ENCODE results near the gene PDCD1.

PDCD1 gene

GRCh38 chr2:241900251-241901017 is 41.7 kb upstream of the PDCD1 start:
- Histone ChIP-seq H3K4me3 (ENCODE audit: low read depth, low read length) (no peak overlapping the region), H3K36me3 (ENCODE audit: control insufficient read depth in 2 of 2, insufficient read depth in 1 of 2, low read length in 2 of 2) (no peaks in the 10 kb centered on the region), H3K9me3 (ENCODE audit: control insufficient read depth, insufficient read depth, low read depth, low read length) (no peaks in the 10 kb centered on the region), H3K27ac (ENCODE audit: extremely low read depth, low read depth, low read length) (no peak overlapping the region), H3K4me1 (ENCODE audit: control insufficient read depth, insufficient read depth, low read length) (no peaks in the 10 kb centered on the region)
- ChIA-PET POLR2A (no interaction called here), CTCF (interaction anchor here (0.9 kb wide), 1 partner anchor 22 kb away, joined by 3 read pairs; no protein-coding TSS in a partner anchor)
- TF ChIP-seq ZNF561 (tag by site-specific recombination; IDR thresholded peaks at IDR 0.05; ENCODE audit: borderline replicate concordance) (no peak), HIC1 (tag by site-specific recombination; IDR thresholded peaks at IDR 0.05) (no peak)

GRCh38 chr2:241898463-241899270 is 40.0 kb upstream of the PDCD1 start:
- Histone ChIP-seq H3K36me3 (ENCODE audit: control insufficient read depth in 2 of 2, insufficient read depth in 1 of 2, low read length in 2 of 2) (no peaks in the 10 kb centered on the region), H3K9me3 (ENCODE audit: control insufficient read depth, insufficient read depth, low read depth, low read length) (no peaks in the 10 kb centered on the region), H3K27ac (ENCODE audit: extremely low read depth, low read depth, low read length) (no peak overlapping the region), H3K4me1 (ENCODE audit: control insufficient read depth, insufficient read depth, low read length) (no peaks in the 10 kb centered on the region), H3K4me3 (ENCODE audit: low read depth, low read length) (no peak overlapping the region)
- ChIA-PET CTCF (no interaction called here), POLR2A (no interaction called here)
- TF ChIP-seq KLF9 (tag by site-specific recombination; IDR thresholded peaks at IDR 0.05; ENCODE audit: low read depth) (no peak), ZNF423 (tag by site-specific recombination; IDR thresholded peaks at IDR 0.05) (no peak), PRDM2 (tag by site-specific recombination; IDR thresholded peaks at IDR 0.05; ENCODE audit: borderline replicate concordance) (no peak), PATZ1 (tag by site-specific recombination; IDR thresholded peaks at IDR 0.05) (no peak), ZNF514 (tag by site-specific recombination; IDR thresholded peaks at IDR 0.05) (no peak), ZNF629 (tag by site-specific recombination; IDR thresholded peaks at IDR 0.05) (no peak), OSR2 (tag by site-specific recombination; IDR thresholded peaks at IDR 0.05) (no peak), ZNF121 (tag by site-specific recombination; IDR thresholded peaks at IDR 0.05) (no peak), ZNF157 (tag by site-specific recombination; IDR thresholded peaks at IDR 0.05) (no peak), ZFP3 (tag by site-specific recombination; IDR thresholded peaks at IDR 0.05; ENCODE audit: low read depth) (no peak), ZNF677 (tag by site-specific recombination; IDR thresholded peaks at IDR 0.05) (no peak), ZNF2 (tag by site-specific recombination; IDR thresholded peaks at IDR 0.05) (no peak), GFI1B (tag by site-specific recombination; IDR thresholded peaks at IDR 0.05) (no peak), ZNF600 (tag by site-specific recombination; IDR thresholded peaks at IDR 0.05) (no peak), ZNF792 (tag by site-specific recombination; IDR thresholded peaks at IDR 0.05) (no peak), PRDM10 (tag by site-specific recombination; IDR thresholded peaks at IDR 0.05) (no peak), ZNF426 (tag by site-specific recombination; IDR thresholded peaks at IDR 0.05) (no peak)

All from HEK293 (cell line).